ENCODE results near the gene TKT. TPM values are rescaled to one million over a fixed set of nuclear protein-coding genes. Genes with fewer than 3 reads are reported as not detected.

Gene TKT
- total RNA-seq, 1 experiment from 2014 or later, result 186 TPM

GRCh38 chr3:53193466-53194209 is 62.2 kb downstream of the TKT start:
- Histone ChIP-seq H3K4me1 (ENCODE audit: insufficient read depth, low read length, poor library complexity, severe bottlenecking) (peaks cover 5% of the 10 kb centered on the region), H3K27me3 (replicated peaks; ENCODE audit: insufficient read depth, low read depth, low read length, poor library complexity) (no peaks in the 10 kb centered on the region), H3K36me3 (ENCODE audit: insufficient read depth, low read length, poor library complexity, severe bottlenecking) (no peaks in the 10 kb centered on the region), H3K4me3 (ENCODE audit: low read depth, low read length, poor library complexity, severe bottlenecking) (no peak overlapping the region), H3K9me3 (ENCODE audit: low read depth, low read length, poor library complexity, severe bottlenecking) (no peaks in the 10 kb centered on the region), H3K27ac (ENCODE audit: low read depth, low read length, poor library complexity, severe bottlenecking) (no peak overlapping the region)
- ChIA-PET POLR2A (ENCODE audit: low non-redundant PET) (no interaction called here), CTCF (no interaction called here)
- no peak for TF ChIP-seq CTCF (conservative IDR thresholded peaks at IDR 0.05; ENCODE audit: low read depth, low read length)
- TF ChIP-seq EZH2 (IDR thresholded peaks at IDR 0.05; ENCODE audit: borderline replicate concordance, low read depth, low read length, poor library complexity, severe bottlenecking), result no peak
- no TSS peak for BruUV-seq (replicated peaks)
- intact Hi-C loops (cut with micrococcal nuclease; ENCODE audit: unreplicated experiment), result no loop called here
- DNase-seq (ENCODE audit: low spot score), result no peak

GRCh38 chr3:53192608-53193007 is 63.2 kb downstream of the TKT start:
- BruUV-seq (replicated peaks), result no TSS peak
- intact Hi-C loops (cut with micrococcal nuclease; ENCODE audit: unreplicated experiment), result no loop called here
- TF ChIP-seq EZH2 (IDR thresholded peaks at IDR 0.05; ENCODE audit: borderline replicate concordance, low read depth, low read length, poor library complexity, severe bottlenecking) (no peak), CTCF (conservative IDR thresholded peaks at IDR 0.05; ENCODE audit: low read depth, low read length) (no peak)
- Histone ChIP-seq H3K4me1 (ENCODE audit: insufficient read depth, low read length, poor library complexity, severe bottlenecking) (peaks cover 5% of the 10 kb centered on the region), H3K4me3 (ENCODE audit: low read depth, low read length, poor library complexity, severe bottlenecking) (no peak overlapping the region), H3K27ac (ENCODE audit: low read depth, low read length, poor library complexity, severe bottlenecking) (no peak overlapping the region), H3K9me3 (ENCODE audit: low read depth, low read length, poor library complexity, severe bottlenecking) (no peaks in the 10 kb centered on the region), H3K36me3 (ENCODE audit: insufficient read depth, low read length, poor library complexity, severe bottlenecking) (no peaks in the 10 kb centered on the region), H3K27me3 (replicated peaks; ENCODE audit: insufficient read depth, low read depth, low read length, poor library complexity) (no peaks in the 10 kb centered on the region)
- POLR2A ChIA-PET (ENCODE audit: low non-redundant PET), result no interaction called here
- DNase-seq (ENCODE audit: low spot score), result no peak
- CTCF ChIA-PET, result no interaction called here

- BruUV-seq (replicated peaks), result no TSS peak
- Histone ChIP-seq H3K9me3 (ENCODE audit: low read depth, low read length, poor library complexity, severe bottlenecking) (no peaks in the 10 kb centered on the region), H3K27ac (ENCODE audit: low read depth, low read length, poor library complexity, severe bottlenecking) (no peak overlapping the region), H3K36me3 (ENCODE audit: insufficient read depth, low read length, poor library complexity, severe bottlenecking) (no peaks in the 10 kb centered on the region), H3K4me1 (ENCODE audit: insufficient read depth, low read length, poor library complexity, severe bottlenecking) (peaks cover 5% of the 10 kb centered on the region), H3K4me3 (ENCODE audit: low read depth, low read length, poor library complexity, severe bottlenecking) (no peak overlapping the region), H3K27me3 (replicated peaks; ENCODE audit: insufficient read depth, low read depth, low read length, poor library complexity) (no peaks in the 10 kb centered on the region)
- ChIA-PET POLR2A (ENCODE audit: low non-redundant PET) (no interaction called here), CTCF (no interaction called here)
- TF ChIP-seq CTCF (conservative IDR thresholded peaks at IDR 0.05; ENCODE audit: low read depth, low read length) (no peak), EZH2 (IDR thresholded peaks at IDR 0.05; ENCODE audit: borderline replicate concordance, low read depth, low read length, poor library complexity, severe bottlenecking) (no peak)
- DNase-seq (ENCODE audit: low spot score), result no peak
- intact Hi-C loops (cut with micrococcal nuclease; ENCODE audit: unreplicated experiment), result no loop called here
Measured at GRCh38 chr3:53191836-53192480, 63.9 kb downstream of the TKT start.

Measured in A673 (cell line).